NCI-H2171 treated with DMSO at 0.1 percent for 48 hours (cell line): Measurements from ENCODE around the gene MNAT1.
"Not testable (repeated sequence)": the region's sequence is repeated elsewhere in the genome, so short reads cannot be mapped to it uniquely, and the experiment has no call there.

Experiments used
- DNase-seq: peaks from one replicate; lab custom pipeline; 2025; lab: John Stamatoyannopoulos, UW

Gene MNAT1

DNA sequence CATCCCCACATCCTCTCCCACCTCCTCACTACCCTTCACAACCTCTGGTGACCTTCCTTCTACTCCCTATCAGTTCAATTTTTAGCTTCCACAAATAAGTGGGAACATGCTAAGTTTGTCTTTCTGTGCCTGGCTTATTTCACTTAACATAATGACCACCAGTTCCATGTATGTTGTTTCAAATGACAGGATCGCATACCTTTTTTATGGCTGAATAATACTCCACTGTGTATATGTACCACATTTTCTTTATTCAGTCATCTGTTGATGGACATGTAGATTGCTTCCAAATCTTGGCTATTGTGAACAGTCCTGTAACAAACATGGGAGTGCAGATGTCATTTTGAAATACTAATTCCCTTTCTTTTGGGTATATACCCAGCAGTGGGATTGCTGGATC, 147.7 kb downstream of the MNAT1 start:
- no peak for DNase-seq

DNA sequence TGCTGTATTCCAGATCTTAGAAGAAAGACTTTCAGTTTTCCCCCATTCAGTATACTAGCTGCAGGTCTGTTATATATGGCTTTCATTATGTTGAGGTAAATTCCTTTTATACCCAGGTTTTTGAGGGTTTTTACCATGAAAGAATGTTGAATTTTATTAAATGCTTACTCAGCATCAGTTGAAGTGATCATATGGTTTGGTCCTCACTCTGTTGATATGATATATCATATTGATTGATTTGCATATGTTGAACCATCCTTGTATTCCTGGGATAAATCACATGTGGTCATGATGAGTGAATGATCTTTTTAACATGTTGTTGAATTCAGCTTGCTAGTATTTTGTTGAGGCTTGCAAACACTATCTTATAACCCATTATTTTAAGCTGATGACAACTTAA, 149.6 kb downstream of the MNAT1 start:
- DNase-seq, result no peak

DNA sequence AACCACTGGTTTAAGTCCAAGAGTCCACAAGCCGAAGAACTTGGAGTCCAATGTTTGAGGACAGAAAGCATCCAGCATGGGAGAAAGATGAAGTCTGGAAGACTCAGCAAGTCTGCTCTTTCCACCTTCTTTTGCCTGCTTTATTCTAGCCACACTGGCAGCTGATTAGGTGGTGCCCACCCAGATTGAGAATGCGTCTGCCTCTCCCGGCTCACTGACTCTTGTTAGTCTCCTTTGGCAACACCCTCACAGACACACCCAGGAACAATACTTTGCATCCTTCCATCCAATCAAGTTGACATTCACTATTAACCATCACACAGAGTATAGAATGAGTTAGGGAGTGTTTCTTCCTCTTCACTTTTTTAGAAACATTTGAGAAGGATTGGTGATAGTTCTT, 156.1 kb downstream of the MNAT1 start:
- DNase-seq, result not testable (repeated sequence)

DNA sequence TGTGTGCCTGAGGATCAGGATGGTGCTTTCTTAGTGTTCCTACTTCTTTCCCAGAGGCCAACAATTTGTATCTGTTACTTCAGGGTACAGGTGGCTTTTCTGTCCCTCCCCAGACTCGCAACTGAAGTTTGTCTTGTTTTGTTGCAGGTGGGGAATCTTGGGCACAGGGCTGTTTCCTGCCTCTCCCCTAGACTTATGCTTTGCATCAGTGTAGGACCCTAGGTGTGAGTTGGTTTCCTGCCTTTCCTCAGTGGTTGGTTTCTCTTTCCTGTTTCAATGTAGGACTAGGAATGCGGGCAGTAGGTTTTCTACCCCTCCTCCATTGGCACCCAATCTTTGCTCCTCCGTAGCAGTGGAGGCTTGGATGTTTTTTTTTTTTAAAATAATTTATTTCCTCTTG, 159.3 kb downstream of the MNAT1 start:
- no peak for DNase-seq

DNA sequence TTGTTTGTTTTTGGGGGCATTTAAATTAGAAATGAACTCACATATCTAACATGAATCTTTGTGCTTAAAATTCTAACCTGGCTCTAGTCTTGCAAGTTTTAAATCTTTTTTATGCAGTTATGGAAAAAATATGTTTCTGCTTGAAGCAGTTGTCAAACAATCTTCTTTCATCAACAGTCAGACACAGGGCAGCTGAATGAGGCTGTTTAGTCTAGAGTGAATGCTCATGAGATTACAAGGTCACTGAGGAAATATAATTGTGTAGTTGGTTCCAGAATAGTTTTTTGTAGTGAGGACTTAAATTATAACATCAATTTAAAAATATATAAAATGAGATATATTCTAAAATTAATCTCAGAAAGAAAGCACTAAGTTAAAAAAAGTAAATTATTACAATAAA, 169.8 kb downstream of the MNAT1 start:
- DNase-seq, result no peak

DNA sequence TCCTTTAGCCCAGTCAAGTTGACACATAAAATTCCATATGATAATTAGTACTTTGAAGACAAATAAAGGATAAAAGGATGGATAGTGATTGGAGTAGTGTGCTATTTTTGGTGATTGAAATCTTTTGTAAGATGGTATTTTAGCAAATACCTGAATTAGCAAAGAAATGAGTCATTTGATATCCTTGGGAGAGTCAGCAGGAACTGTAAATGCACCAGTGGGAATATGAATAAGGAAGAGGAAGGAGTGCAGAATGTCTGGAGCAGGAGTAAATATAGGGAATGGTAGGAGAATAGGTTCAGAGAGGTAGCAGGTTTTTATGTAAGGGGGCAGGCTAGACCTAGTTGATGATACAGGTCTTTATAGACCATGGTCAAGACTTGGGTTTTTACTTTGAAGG, 171.4 kb downstream of the MNAT1 start:
- DNase-seq, result peak; percentile 16

DNA sequence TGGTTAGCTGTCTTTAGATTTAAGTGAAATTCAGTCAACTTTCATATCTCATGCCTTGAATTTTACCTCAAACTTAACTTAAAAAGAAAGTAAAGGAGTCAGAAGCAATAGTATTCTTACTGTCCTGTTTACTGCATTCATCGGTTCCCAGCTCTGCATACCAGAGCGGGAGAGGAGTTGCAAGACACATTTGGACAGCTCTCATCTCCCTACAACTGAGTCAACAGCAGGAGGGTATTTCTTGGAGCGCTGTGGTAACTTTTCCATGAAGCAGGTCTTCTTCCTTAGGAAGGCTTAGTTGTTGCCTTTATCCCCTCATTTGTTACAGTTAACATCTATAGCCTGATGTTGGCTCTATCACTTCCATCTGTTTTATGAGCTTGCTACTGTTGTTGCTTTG, 181.2 kb downstream of the MNAT1 start:
- no peak for DNase-seq

DNA sequence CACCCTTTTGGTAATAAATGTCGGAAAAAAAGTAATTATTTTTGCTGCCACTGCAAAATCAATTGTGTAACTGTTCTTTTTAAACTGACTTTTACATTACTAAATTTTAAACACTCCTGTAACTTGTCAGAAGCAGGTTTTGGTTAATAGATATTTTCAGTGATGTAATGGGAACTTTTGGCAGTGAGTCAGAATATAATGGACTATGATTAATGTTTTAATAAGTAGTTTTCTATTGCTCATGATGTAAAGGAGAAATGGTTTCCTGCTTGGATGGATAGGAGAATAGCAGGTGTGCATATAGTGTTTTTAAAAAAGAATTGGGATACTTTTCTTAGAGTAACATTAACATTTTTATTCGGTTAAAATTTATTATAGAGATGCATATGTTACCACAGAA, 187.5 kb downstream of the MNAT1 start:
- no peak for DNase-seq

DNA sequence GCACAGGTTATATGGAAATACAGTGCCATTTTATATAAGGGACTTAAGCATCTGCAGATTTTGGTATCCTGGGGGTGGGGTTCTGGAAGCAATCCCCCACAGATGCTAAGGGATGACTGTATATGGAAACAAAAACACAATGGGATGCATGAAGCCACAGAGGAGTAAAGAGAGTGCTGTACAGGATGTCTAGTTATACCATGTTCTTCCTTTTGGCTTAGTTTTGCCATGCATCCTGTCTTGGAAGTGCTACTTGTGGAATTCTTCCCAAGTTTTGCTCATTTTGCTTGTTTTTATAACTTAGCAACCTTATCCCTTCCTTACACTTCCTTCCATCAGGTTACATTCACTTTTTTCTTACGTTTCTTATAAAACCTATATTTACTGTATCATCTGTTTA, 190.7 kb downstream of the MNAT1 start:
- DNase-seq, result no peak

DNA sequence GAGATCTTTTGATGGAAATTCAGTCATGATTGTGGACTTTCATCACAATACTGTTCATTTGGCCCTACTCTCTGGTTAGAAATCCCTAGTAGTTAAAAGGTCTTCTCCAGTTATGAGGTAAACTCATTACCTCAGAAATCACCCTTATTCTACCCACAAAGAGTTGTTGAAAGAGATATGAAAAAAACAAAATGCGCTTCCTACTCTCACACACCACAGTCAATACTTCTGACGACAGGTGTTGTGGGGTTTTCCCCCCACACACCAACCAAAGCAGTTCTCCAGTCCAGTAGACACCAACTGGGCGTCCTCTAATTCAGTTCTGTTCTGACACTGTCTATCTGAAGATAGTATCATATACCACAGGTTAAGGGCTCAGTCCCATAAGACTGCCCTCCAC, 191.4 kb downstream of the MNAT1 start:
- no peak for DNase-seq

DNA sequence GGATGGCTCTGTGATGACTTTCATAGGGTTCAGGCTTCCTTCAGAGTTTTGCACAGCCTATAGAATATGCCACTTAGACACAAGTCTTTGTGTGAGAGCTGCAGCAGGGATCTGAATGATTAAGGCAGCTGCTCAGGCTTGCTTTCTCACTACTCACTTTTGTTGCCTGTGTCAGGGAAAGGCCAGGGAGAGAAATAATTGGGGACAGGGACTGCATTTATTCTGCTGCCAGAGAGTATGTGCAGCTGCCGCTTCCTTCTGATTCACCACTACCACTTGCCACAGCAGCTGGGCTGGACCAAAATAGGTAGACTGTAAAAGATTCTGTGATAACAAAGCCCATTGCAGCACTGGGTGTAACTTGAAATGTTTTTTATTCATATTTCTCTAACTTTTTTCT, 196.7 kb downstream of the MNAT1 start:
- DNase-seq, result peak; percentile 68

DNA sequence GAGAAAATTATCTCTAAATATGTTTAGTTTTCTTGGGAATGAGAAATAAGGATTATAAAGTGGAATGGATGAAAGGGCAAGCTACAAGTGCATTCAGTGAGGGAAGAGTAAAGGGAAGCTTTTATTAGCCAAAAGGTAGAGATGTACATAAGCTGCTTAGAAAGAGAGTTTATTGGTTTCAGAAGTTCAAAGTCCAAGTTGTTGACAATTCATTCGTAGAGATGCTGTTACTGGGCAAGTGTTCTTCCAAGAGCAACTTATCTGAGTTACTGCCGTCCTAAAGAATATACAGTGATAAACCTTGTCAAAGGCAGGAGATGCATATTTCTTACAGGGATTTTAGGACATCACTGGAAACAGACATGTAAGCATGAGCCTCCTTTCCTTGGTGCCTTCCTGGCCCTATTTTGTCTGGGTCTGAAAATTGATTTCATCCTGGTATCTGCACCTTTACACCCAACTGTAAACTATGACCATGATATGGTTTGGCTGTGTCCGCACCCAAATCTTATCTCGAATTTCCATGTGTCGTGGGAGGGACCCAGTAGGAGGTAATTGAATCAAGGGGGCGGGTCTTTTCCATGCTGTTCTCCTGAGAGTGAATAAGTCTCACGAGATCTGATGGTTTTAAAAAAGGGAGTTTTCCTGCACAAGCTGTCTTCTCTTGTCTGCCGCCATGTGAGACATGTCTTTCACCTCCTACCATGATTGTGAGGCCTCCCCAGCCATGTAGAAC, 199.5 kb downstream of the MNAT1 start:
- no peak for DNase-seq

DNA sequence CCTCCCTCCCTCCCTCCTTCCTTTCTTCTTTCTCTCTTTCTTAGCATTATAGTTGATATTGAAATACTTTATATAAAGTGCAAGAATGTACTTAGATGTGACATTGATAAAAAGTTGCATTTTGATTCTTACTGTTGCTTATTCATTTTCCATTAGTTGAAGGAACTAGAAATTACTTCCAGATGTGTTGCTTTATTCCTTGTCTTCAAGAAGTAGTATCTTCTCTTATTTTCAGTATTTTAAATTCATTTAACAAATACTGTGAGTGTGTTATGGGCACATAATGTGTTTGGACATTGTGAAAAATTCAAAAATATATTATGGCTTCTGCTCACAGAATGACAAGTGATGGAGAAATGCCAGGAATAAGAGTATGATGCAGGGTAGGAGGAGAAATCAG, 200.8 kb downstream of the MNAT1 start:
- DNase-seq, result no peak

DNA sequence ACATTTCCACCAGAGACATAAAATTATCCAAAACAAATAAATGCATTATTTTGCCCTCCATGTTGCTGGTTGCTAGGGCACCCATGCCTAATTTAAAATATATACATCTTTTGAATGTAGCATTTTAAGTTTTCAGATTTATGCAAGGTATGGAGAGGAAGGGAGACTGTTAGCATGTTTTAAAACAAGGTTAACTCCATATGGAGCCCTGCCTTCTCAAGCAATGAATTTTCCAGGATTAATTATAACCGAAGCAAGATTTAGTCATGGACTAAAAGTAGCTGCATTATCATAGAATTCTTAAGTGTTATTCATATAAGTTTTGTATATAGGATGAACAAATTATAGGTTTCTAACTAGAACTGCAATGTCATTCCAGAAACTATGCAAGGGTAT, 209.1 kb downstream of the MNAT1 start:
- DNase-seq, result no peak

DNA sequence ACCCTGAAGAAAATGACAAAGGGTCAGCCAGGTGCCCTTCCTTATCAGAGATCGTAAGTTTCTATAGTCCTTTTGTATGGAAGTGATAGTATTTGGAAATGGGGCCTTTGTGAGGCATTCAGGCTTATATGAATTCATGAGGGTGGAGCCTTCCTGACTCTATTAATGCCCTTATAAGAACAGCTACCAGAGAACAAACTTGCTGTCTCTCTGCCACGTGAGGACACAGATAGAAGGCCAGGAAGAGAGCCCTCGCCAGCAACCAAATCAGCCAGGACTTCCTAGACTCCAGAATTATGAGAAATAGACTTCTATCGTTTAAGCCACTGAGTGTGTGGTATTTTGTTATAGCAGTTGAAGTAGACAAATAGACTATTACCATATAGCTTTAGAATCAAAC, 209.6 kb downstream of the MNAT1 start:
- DNase-seq, result no peak

DNA sequence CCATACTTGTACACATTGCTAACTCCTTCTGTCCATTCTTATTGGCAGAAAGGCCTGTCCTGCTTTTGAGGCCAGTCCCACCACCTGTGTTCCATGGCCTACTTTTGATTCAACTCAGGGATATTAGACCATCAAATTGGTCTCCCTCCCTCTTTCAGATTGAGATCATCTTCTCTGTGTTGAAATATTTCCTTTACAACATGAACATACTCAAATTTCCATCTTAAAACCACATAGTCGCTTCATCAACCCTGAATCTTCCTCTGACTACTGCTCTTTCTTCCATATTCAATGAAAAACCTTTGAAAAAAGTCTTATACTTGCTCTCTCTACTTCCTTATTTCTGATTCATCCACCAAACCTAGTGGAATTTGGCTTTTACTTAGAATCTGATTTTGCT, 211.4 kb downstream of the MNAT1 start:
- no peak for DNase-seq

DNA sequence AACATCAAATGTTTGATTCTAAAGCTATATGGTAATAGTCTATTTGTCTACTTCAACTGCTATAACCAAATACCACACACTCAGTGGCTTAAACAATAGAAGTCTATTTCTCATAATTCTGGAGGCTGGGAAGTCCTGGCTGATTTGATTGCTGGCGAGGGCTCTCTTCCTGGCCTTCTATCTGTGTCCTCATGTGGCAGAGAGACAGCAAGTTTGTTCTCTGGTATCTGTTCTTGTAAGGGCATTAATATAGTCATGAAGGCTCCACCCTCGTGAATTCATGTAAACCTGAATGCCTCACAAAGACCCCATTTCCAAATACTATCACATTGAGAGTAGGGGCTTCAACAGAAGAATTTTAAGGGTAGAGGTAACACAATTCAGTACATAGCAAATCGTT, 212.2 kb downstream of the MNAT1 start:
- DNase-seq, result no peak

DNA sequence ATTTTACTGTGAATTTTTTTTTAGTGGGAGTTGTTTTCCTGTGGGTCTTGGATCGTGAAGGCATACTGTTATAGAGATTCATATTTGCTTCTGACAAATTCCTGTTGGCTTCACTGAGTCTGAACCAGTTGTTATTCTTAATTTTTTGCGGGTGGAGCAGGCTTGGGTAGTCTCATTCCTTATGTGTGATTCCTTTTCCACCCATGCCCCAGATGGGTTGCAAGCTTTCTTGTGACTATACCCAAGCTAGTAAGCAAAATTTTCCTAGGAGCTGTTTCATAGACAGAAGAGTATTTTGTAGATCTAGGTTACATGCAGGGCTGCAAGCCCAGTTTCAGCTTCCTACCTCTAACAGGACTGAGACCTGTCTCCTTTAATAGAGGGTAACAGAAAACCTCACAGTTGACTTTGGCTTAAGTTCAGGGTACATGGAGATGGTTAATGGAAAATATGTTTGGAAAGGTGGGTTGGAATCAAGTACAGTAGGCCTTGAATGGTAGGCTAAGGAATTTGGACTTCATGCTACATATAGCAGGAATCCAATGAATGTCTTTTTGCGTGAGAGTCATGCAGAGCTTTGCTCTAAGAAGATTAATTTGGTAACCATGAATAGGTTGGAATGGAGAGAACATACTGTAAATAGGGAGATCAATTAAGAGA, 217.3 kb downstream of the MNAT1 start:
- DNase-seq, result no peak

DNA sequence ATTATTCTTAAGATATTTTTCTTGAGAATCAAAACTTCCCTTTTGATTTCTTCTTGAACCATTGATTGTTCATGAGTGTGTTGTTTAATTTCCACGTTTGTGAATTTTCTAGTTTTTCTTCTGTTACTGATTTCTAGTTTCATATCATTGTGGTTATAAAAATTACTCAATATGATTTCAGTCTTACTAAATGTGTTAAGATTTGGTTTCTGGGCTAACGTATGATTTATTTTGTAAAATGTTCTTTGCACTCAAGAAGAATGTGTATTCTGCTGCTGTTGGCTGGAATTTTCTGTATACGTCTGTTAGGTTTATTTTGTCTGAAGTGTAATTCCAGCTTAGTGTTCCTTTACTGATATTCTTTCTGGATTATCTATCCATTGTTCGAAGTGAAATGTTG, 221.6 kb downstream of the MNAT1 start:
- no peak for DNase-seq

DNA sequence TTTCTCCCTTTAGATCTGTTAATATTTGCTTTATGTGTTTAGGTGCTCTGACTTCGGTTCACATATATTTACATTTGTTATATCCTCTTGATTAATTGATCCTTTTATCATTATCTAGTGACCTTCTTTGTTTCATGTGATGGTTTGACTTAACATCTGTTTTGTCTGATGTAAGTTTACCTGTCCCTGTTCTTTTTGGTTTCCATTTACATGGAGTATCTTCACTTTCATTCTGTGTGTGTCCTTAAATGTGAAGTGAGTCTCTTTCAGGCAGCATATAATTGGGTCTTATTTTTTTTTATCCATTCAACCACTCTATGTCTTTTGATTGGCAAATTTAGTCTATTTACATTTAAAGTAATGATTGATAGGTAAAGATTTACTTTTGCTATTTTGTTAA, 222.1 kb downstream of the MNAT1 start:
- DNase-seq, result no peak

DNA sequence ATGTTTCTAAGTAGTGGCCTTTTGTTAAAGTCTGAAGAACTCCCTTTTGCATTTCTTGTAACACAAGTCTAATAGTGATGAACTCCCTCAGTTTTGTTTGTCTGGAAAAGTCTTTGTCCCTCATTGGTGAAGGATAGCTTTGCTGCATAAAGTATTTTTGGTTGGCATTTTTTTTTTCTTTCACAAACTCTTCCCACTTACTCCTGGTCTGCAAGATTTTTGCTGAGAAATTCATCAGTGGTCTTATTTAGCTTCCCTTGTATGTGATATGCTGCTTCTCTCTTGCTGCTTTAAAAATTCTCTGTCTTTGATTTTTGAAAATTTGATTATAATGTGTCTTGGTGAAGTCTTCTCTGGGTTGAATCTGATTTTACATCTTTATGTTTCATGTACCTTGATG, 223.6 kb downstream of the MNAT1 start:
- DNase-seq, result no peak

DNA sequence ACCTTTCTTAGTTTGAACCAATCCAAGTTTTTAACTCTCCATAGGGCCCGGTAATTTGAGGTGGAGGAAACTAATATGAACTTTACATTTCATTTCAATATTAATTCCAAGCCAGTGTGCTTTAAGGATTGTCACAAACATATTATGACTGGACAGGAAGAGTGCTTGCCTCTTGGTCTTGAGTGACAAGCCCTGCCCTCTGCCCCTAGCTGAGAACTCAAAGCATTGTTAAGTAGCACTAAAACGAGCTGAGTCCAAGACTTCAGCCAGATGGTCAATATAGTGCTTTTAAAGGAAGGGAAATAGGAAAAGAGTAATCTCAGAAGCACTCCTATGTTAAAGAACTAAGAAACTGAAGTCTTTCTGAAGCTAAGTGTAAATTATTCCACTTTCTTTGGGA, 229.2 kb downstream of the MNAT1 start:
- no peak for DNase-seq

DNA sequence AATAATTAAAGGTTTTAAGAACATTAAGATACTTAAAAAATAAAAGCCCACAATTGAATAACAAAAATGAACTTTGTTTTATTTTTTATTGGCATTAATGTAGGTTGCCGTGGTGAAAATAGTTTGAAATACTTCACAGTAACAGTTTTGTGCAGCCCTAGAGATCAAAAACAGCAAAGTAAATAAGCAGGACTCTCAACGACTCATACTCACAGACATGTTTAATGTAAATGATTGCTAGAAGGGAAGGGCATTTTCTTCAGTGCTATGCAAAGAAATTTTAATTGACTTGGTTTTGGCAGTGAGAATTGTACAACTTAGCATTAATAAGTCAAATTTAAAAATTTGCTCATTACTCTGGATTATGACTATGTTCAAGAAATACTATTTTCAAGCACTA, 230.3 kb downstream of the MNAT1 start:
- no peak for DNase-seq

DNA sequence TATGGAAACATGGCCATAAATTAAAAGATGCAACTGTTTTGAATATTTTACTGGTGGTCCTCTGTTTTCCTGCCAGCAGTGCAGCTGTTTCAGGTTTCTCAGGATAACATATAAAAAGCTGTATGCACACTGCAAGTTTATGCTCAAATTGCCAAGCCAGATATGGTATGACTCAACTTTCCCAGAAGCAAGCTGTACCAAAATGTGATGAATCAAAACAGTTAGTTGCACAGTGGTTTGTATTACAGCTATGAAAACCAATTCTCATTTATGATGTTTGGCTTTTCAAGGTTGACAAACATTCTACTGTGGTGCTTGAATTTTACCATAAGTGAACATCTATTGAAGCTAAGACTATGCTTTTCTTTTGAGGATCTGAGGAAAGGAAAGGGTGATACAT, 230.8 kb downstream of the MNAT1 start:
- DNase-seq, result no peak
